ENCODE results near the gene WDFY2. TPM values are rescaled to one million over a fixed set of nuclear protein-coding genes. Genes with fewer than 3 reads are reported as not detected.

The WDFY2 gene
- total RNA-seq, 6 experiments from 2014 or later, result 11.4 to 15.7 (median 13.4) TPM

GRCh38 chr13:51607165-51607564, 22.9 kb downstream of the WDFY2 start:
- Mint-ChIP-seq H3K9me3 (peaks cover 5% of the 10 kb centered on the region), H3K36me3 (ENCODE audit: low read depth) (peaks cover 27% of the 10 kb centered on the region), H3K27me3 (ENCODE audit: insufficient read depth) (no peaks in the 10 kb centered on the region; the same call in 1 of the 2 replicates), H3K4me3 (no peak overlapping the region), H3K4me1 (ENCODE audit: low read depth) (peaks cover 42% of the 10 kb centered on the region), H3K27ac (no peak overlapping the region)
- DNase-seq, result no peak
- TF ChIP-seq CTCF (IDR thresholded peaks at IDR 0.05), result no peak

- peaks cover 58% of the 10 kb centered on the region for H3K4me1 Mint-ChIP-seq (ENCODE audit: low read depth)
- no peaks in the 10 kb centered on the region; the same call in 1 of the 2 replicates for H3K27me3 Mint-ChIP-seq (ENCODE audit: insufficient read depth)
These were observed 24.7 kb downstream of the WDFY2 start for GRCh38 chr13:51608857-51609406.

GRCh38 chr13:51612867-51613266, 28.6 kb downstream of the WDFY2 start:
- no peak overlapping the region for H3K4me3 Mint-ChIP-seq
- H3K36me3 Mint-ChIP-seq (ENCODE audit: low read depth), result peaks cover under 1% of the 10 kb centered on the region
- DNase-seq, result no peak
- H3K9me3 Mint-ChIP-seq, result peaks cover under 1% of the 10 kb centered on the region
- no peak overlapping the region for H3K27ac Mint-ChIP-seq
- no peaks in the 10 kb centered on the region; the same call in 1 of the 2 replicates for H3K27me3 Mint-ChIP-seq (ENCODE audit: insufficient read depth)
- no peak for TF ChIP-seq CTCF (IDR thresholded peaks at IDR 0.05)
- peaks cover 59% of the 10 kb centered on the region for H3K4me1 Mint-ChIP-seq (ENCODE audit: low read depth)

More at GRCh38 chr13:51608857-51609406, 24.7 kb downstream of the WDFY2 start:
- Mint-ChIP-seq H3K27ac (no peak overlapping the region), H3K9me3 (peaks cover 5% of the 10 kb centered on the region), H3K4me3 (no peak overlapping the region), H3K36me3 (ENCODE audit: low read depth) (peaks cover 17% of the 10 kb centered on the region)
- no peak for TF ChIP-seq CTCF (IDR thresholded peaks at IDR 0.05)
- no peak for DNase-seq

- no peak overlapping the region for H3K27ac Mint-ChIP-seq
- no peaks in the 10 kb centered on the region for H3K36me3 Mint-ChIP-seq (ENCODE audit: low read depth)
- TF ChIP-seq CTCF (IDR thresholded peaks at IDR 0.05), result no peak
- no peak for DNase-seq
- H3K27me3 Mint-ChIP-seq (ENCODE audit: insufficient read depth), result no peaks in the 10 kb centered on the region; the same call in 1 of the 2 replicates
- H3K4me3 Mint-ChIP-seq, result no peak overlapping the region
- no peaks in the 10 kb centered on the region for H3K9me3 Mint-ChIP-seq
- peaks cover 65% of the 10 kb centered on the region for H3K4me1 Mint-ChIP-seq (ENCODE audit: low read depth)
These were observed 29.3 kb downstream of the WDFY2 start for GRCh38 chr13:51613535-51613934.

GRCh38 chr13:51614350-51614786, 30.1 kb downstream of the WDFY2 start:
- no peak for TF ChIP-seq CTCF (IDR thresholded peaks at IDR 0.05)
- Mint-ChIP-seq H3K9me3 (no peaks in the 10 kb centered on the region), H3K27me3 (ENCODE audit: insufficient read depth) (no peaks in the 10 kb centered on the region; the same call in 1 of the 2 replicates), H3K4me1 (ENCODE audit: low read depth) (peaks cover 69% of the 10 kb centered on the region), H3K36me3 (ENCODE audit: low read depth) (no peaks in the 10 kb centered on the region), H3K27ac (peak overlapping the region; percentile 78), H3K4me3 (peak overlapping the region; percentile 25; the same call in 1 of the 2 replicates)
- DNase-seq, result peak; percentile 12
